ENCODE results near the gene FHIT.

GRCh38 chr3:59750391-59750790 lies 1500.9 kb downstream of the FHIT start:
- no peak for TF ChIP-seq CTCF (IDR thresholded peaks at IDR 0.05)
- TF ChIP-seq POLR2A (IDR thresholded peaks at IDR 0.05) = no peak
- TF ChIP-seq POLR2AphosphoS5 (IDR thresholded peaks at IDR 0.05) = no peak
- no peak for TF ChIP-seq EP300 (IDR thresholded peaks at IDR 0.05)
